SW480 (cell line): Measurements from ENCODE around the gene MBNL2.

Experiments used
- DNase-seq: peaks from one replicate; pipeline ENCODE4 v3.0.0-alpha.2; 2016; ENCODE audit warnings: low spot score

MBNL2 gene

DNA sequence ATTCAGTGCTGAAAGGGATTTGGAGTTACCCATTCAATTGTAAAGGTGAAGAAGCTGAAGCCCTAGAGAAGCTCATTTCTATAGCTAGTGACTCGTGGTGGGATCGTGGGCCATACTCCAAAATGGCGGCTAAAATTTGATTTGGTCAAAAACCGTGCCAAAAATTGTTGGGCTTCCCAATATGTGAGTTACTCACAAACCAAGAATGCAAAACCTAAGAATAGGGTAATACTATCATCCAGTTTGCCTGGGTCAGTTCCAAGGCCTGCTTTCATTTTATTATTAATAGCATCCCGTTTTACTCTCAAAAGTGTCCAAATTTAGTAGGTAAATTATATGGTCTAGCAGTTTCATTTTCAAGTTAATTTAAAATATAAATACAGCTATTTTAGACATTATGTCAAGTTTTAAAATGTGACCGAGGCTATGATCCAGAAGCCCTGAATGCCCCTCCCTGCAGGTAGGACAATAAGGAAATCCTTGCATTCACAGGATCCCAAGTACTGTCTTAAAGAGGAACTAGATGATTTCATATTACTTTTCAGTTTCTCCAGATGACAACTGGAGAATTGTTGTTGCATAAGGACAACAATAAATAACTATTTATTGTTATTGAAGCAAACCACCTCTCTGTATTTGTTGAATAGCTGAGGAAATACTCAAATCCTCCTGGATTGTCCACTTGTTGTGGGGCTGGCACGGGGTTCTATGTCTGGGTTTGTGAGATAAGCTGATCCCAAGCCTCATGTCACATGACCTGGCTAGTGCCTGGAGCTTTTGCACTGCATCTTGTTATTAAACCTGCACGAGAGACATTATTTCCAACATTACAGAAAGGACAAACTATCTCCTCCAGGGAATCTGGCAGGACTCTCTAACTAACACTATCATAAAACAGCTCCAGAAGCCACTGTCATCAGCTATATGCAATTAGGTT, 200.3 kb downstream of the MBNL2 start:
- DNase-seq, result no peak

DNA sequence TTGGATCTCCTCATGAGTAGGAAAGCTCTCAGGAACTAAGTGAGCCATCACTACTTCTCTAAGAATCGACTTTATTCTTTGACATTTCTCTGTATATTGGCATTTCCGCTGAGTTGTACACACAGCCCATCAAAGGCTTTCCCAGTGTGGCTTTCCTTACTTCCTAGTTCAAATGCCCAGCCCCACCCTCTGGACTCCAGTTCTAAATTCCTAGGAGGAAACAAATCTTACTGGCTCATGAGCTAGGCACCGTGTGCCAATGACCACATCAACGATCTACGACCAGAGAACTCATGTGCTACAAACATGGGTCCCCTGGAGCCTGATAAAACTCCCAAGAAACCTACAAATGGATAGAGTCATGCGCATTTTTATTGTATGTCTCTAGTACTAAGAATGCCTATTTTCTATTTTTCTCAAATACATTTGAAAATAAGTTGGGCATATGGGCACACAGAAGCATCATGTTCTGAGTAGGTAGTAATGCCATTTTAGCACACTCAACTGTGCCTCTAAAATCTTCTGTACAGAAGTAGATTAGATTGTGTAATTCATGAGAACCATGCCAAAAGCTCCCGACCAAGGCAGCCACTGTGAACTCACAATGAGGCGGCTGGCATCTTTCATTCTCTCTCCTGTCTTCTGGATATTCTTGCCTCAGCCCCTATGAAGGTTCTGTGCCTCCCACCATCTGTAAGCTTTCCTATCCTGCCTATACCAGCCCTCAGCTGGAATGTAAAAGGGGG, 201.3 kb downstream of the MBNL2 start:
- no peak for DNase-seq

DNA sequence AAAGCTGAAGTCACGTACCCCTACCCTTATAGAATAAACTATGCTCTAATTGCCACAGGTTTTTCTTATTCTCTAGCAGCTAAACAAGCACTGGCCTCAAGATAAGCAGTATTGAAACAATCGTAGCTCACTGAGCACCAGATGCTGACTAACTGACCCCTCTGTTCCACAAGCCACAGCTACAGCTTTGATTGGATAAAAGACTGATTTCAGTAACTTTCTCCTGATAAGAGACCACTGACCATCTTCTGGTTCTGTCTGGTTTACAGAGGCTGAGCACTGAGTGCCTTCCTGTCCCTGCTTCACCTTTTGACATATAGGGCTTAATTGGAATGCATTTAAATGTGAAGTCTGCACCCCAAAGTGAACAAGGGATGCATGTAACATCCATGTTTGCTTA, 203.5 kb downstream of the MBNL2 start:
- DNase-seq, result no peak

- DNase-seq, result no peak
Measured at GRCh38 chr13:97426695-97427094, 204.6 kb downstream of the MBNL2 start.

GRCh38 chr13:97429681-97430081, 207.5 kb downstream of the MBNL2 start:
- no peak for DNase-seq

GRCh38 chr13:97430296-97430695, 208.2 kb downstream of the MBNL2 start:
- DNase-seq, result no peak

GRCh38 chr13:97431171-97431764, 209.1 kb downstream of the MBNL2 start:
- no peak for DNase-seq

- DNase-seq, result no peak
Measured at GRCh38 chr13:97432232-97432916, 210.2 kb downstream of the MBNL2 start.

DNA sequence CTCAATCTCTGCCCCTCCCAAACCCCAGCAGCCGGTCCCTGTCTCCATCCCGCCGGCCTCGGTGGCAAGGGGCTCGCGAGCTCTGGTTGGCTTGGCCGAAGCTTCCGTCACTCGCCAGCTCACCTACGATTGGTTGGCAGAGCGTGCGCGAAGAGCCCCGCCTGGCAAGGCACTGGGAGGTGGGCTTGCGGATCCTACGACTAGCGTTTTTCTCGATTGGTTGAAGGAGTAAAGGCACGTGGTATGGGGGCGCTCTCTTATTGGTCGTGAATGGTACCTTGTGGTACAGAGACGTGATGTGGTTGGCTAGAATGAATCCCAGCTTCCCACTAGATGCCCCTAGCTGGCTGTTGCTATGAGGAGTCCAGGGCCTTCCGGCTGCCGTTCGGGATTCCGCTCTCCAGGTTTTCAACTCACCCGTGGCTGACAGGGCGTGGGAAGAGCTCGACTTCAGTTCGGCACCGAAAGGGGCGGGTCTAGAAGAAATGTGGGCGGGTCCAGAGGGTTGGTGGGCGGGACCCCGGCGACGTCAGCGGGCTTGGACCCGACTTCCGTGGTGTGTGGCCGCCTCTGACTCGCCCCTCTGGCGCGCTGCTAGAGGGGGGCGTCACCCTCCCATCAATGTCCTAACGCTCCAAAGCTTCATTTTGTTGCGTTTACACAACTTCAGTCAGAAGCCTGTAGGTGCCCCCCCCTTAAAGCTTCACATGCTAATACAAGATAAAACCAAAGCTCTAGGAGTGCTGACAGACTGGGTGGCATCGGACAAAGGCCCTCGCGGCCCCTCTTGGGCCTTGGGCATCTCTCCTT, 211.0 kb downstream of the MBNL2 start:
- DNase-seq, result peak; percentile 100

- peak; percentile 88 for DNase-seq
Measured at GRCh38 chr13:97433727-97434396, 211.7 kb downstream of the MBNL2 start, which contains the start of gene RAP2A. TSS of gene RAP2A (plus strand) at chr13:97434169. CDS start at chr13:97434471, 302 bp downstream.

DNA sequence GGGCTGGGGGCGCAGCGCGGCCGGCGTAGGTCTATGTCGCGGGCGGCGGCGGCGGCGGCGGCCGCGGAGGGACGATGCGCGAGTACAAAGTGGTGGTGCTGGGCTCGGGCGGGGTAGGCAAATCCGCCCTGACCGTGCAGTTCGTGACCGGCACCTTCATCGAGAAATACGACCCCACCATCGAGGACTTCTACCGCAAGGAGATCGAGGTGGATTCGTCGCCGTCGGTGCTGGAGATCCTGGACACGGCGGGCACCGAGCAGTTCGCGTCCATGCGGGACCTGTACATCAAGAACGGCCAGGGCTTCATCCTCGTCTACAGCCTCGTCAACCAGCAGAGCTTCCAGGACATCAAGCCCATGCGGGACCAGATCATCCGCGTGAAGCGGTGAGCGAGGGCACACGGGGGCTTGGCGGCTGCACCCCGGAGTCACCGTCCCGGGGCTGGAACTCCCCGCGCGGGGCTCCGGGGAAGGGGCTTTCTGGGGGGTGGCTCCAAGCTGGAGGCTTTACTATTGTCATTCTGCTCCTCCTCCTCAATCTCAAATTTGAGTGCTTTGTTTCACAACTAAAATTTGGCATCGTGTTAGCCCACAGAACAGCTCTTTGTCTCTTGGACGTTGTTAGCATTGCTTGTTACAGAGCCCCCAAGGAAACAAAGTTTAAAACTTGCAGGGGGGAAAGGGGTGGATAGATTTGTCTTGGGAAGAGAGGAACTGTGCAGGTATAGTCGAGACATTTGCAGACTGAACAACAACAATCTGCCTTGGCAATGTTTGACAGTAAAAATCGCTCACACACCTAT, 212.5 kb downstream of the MBNL2 start:
- DNase-seq, result peak; percentile 41

DNA sequence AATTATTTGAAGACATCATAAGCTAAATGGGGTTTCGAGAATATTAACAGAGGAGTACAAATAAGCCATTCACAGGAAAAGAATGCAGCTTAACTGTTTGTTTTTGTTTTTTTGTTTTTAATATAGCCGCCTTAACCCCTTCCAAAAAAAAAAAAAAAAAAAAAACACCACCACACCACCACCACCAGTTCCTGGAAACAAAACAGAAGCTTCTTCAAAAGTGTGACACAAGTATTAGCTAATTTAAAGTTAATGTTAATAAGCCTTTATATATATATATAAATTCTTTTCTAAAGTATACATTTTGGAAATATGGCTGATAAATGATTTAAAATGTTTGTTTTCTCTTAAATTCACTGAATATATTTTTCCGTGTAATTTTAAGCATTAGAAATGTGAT, 213.2 kb downstream of the MBNL2 start:
- DNase-seq, result no peak

GRCh38 chr13:97435794-97436193, 213.7 kb downstream of the MBNL2 start:
- peak; percentile 8 for DNase-seq

- DNase-seq, result no peak
Measured at GRCh38 chr13:97436845-97437244, 214.7 kb downstream of the MBNL2 start.

GRCh38 chr13:97437729-97438128, 215.6 kb downstream of the MBNL2 start:
- no peak for DNase-seq

GRCh38 chr13:97438856-97439595, 216.9 kb downstream of the MBNL2 start:
- no peak for DNase-seq

- DNase-seq, result no peak
Measured at GRCh38 chr13:97440598-97441170, 218.6 kb downstream of the MBNL2 start.

GRCh38 chr13:97441368-97441767, 219.2 kb downstream of the MBNL2 start:
- DNase-seq, result no peak
